Endometrium (tissue), 2 donors: ENCODE results near the gene RHEBL1.
A peak's percentile ranks its signal among the peaks of the same experiment; 100 is the strongest.

Source experiments
- FAIRE-seq: peaks from 2 replicates; lab custom pipeline; 2012; peaks lifted over from hg19 to GRCh38; lab: Jason Lieb, UNC
- donor health status: control.
- donor health status: control.

RHEBL1 gene

GRCh38 chr12:49019443-49020324 lies 50.1 kb downstream of the RHEBL1 start:
- no peak for FAIRE-seq

DNA sequence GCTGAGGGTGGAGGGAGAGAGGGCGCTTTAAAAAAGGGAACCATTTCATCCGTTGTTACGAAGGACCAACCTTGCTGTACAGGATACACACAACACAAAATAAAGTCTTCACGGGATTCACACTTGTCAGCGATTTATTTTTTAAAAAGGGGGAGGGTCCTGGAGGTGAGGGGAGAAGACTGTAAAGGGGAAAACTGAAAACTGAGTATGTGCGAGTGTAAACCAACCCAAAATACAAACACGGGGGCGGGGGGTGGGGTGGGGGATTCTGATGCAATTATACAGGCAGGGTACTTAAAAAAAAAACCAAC lies 50.7 kb downstream of the RHEBL1 start:
- FAIRE-seq = no peak

- peak; percentile 91 for FAIRE-seq
Measured at GRCh38 chr12:49018261-49019119, 51.3 kb downstream of the RHEBL1 start, which contains the start of gene PRKAG1. Gene PRKAG1 (minus strand): TSS chr12:49018776. CDS start chr12:49018740, 36 bp downstream.

GRCh38 chr12:49017891-49018260 lies 51.9 kb downstream of the RHEBL1 start:
- FAIRE-seq = no peak

DNA sequence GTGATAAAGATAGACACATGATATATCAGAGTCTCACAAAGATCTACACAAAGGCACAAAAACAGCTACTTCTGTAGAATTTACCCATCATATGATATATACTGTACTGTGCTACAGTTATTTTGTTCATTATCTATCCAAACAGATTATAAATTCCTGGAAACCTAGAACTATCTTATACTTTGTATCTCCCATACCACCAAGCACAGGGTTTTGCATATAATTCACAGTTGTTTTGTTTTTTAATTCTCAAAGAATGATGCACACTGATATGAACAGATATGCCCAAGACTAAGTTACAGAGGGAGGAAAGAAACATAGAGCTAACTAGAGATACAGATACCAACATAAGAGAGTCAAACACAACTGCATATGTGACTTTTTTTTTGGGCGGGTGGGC lies 54.6 kb downstream of the RHEBL1 start:
- no peak for FAIRE-seq
